Neural progenitor cell (in vitro differentiated cells): ENCODE measurements around the gene BRD2. TPM values are rescaled to one million over a fixed set of nuclear protein-coding genes. Genes with fewer than 3 reads are reported as not detected.

Experiments used
- DNase-seq: peaks from one replicate; pipeline ENCODE4 v3.0.0-alpha.2; 2016; ENCODE audit warnings: low spot score
- H2AFZ ChIP-seq: fragments of 200-600 bp; sonication (generic); replicated peaks from 2 replicates; pipeline ENCODE4 v1.6.1; 2016; ENCODE audit warnings: antibody characterized with exemption
- H3F3A ChIP-seq: fragments of 200-600 bp; sonication (generic); 2 replicates; pipeline ENCODE4 v1.6.1; 2016; ENCODE audit warnings: antibody characterized with exemption, low read depth
- H3K27ac ChIP-seq: fragments of 200-600 bp; sonication (generic); 2 replicates; pipeline ENCODE4 v1.5.1; 2016; ENCODE audit warnings: mild to moderate bottlenecking
- H3K27me3 ChIP-seq: fragments of 200-600 bp; sonication (generic); 2 replicates; pipeline ENCODE4 v1.6.1; 2016; ENCODE audit warnings: mild to moderate bottlenecking, moderate library complexity
- H3K36me3 ChIP-seq: fragments of 200-600 bp; sonication (generic); 2 replicates; pipeline ENCODE4 v1.5.1; 2016
- H3K4me1 ChIP-seq: fragments of 200-600 bp; sonication (generic); 2 replicates; pipeline ENCODE4 v1.6.1; 2016; ENCODE audit warnings: mixed run types
- H3K4me2 ChIP-seq: fragments of 200-600 bp; sonication (generic); 2 replicates; pipeline ENCODE4 v1.6.1; 2016
- H3K4me3 ChIP-seq: fragments of 200-600 bp; sonication (generic); 2 replicates; pipeline ENCODE4 v1.5.1; 2016
- H3K79me2 ChIP-seq: fragments of 200-600 bp; sonication (generic); 2 replicates; pipeline ENCODE4 v1.6.1; 2016; ENCODE audit warnings: low read depth
- H3K9ac ChIP-seq: fragments of 200-600 bp; sonication (generic); 2 replicates; pipeline ENCODE4 v1.6.1; 2016
- H3K9me3 ChIP-seq: fragments of 200-600 bp; sonication (generic); 2 replicates; pipeline ENCODE4 v1.5.1; 2016; ENCODE audit warnings: low read depth
- H4K20me1 ChIP-seq: fragments of 200-600 bp; sonication (generic); 2 replicates; pipeline ENCODE4 v1.6.1; 2016; ENCODE audit warnings: low read depth
- H3K27ac Mint-ChIP-seq: 3 replicates; pipeline ENCODE4 v1.8.0; 2021; ENCODE audit warnings: mixed read lengths
- H3K27me3 Mint-ChIP-seq: 2 replicates; pipeline ENCODE4 v1.8.0; 2022; ENCODE audit warnings: low read depth, mild to moderate bottlenecking, inconsistent platforms, moderate library complexity, mixed read lengths; ENCODE audit not compliant: insufficient read depth
- H3K36me3 Mint-ChIP-seq: 3 replicates; pipeline ENCODE4 v1.8.0; 2021; ENCODE audit warnings: mixed read lengths
- H3K4me1 Mint-ChIP-seq: 3 replicates; pipeline ENCODE4 v1.8.0; 2021; ENCODE audit warnings: mixed read lengths
- H3K4me3 Mint-ChIP-seq: 3 replicates; pipeline ENCODE4 v1.8.0; 2021; ENCODE audit warnings: mild to moderate bottlenecking, moderate library complexity, mixed read lengths
- H3K9me3 Mint-ChIP-seq: 3 replicates; pipeline ENCODE4 v1.8.0; 2020; ENCODE audit warnings: mixed read lengths
- EZH2 ChIP-seq: fragments of 200-600 bp; sonication (generic); IDR thresholded peaks from 2 replicates; pipeline ENCODE4 v1.6.1; 2017; ENCODE audit warnings: antibody characterized with exemption, mild to moderate bottlenecking, moderate library complexity
- EZH2phosphoT487 ChIP-seq: fragments of 200-600 bp; sonication (generic); IDR thresholded peaks from 2 replicates; pipeline ENCODE4 v1.6.1; 2017; ENCODE audit warnings: antibody characterized with exemption
- total RNA-seq: library from RNA; depleted of rRNA; stranded (reverse); fragments of >200 nt; gene quantifications from 2 replicates; pipeline ENCODE4 v1.2.3, GENCODE V29; 2015; ENCODE audit warnings: low replicate concordance
- TF ChIP-seq, protein P1 (sequence below): fragments of 200-600 bp; sonication (generic); IDR thresholded peaks from 2 replicates; pipeline ENCODE4 v1.5.1; 2017; ENCODE audit warnings: antibody characterized with exemption, mild to moderate bottlenecking

Gene BRD2
- total RNA-seq, 1 donor from 2014 or later = 202 TPM

DNA sequence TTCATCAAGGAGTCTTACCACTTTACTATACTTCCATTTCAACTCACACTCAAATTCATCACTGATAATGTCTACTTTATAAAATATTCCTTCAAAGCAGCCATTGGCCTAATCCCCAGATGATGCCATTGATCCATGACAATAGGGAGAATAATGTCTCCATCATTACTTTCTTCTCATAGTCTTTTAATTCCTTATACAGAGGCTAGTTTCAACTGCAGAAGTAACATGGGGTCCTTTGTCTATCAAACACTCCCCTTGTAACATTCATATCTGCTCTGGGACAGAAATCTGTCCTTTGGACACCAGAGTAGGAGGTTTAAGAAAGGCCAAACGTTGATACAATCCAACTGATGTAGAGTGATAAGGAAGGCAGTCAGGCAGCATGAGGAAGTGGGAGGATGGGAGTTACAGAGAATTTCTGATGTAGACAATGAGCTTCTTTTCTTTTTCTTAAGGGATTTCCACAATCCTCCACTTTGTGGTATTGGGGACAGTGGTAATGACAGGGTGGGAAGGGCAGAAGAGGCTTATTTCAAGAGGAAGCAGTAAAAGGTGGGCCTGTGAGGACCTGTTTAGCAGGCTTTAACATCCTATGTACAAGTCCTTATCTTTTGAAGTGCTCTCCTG, 59.9 kb downstream of the BRD2 start:
- H3F3A ChIP-seq = no peaks in the 10 kb centered on the region
- no peak overlapping the region for H3K27ac ChIP-seq
- no peaks in the 10 kb centered on the region for H3K9me3 ChIP-seq
- no peak overlapping the region for H3K9ac ChIP-seq
- no peaks in the 10 kb centered on the region for H3K79me2 ChIP-seq
- no peak for DNase-seq
- H3K27me3 Mint-ChIP-seq = peaks cover 2% of the 10 kb centered on the region
- peaks cover 17% of the 10 kb centered on the region for H3K27me3 ChIP-seq
- no peak overlapping the region for H2AFZ ChIP-seq
- no peak overlapping the region for H3K4me2 ChIP-seq
- H3K4me1 Mint-ChIP-seq = no peaks in the 10 kb centered on the region
- no peaks in the 10 kb centered on the region for H3K36me3 Mint-ChIP-seq
- H3K4me3 Mint-ChIP-seq = no peak overlapping the region
- H3K4me3 ChIP-seq = no peak overlapping the region
- no peaks in the 10 kb centered on the region for H3K36me3 ChIP-seq
- no peak for TF ChIP-seq EZH2phosphoT487
- TF ChIP-seq EZH2 = no peak
- TF ChIP-seq, protein P1, sequence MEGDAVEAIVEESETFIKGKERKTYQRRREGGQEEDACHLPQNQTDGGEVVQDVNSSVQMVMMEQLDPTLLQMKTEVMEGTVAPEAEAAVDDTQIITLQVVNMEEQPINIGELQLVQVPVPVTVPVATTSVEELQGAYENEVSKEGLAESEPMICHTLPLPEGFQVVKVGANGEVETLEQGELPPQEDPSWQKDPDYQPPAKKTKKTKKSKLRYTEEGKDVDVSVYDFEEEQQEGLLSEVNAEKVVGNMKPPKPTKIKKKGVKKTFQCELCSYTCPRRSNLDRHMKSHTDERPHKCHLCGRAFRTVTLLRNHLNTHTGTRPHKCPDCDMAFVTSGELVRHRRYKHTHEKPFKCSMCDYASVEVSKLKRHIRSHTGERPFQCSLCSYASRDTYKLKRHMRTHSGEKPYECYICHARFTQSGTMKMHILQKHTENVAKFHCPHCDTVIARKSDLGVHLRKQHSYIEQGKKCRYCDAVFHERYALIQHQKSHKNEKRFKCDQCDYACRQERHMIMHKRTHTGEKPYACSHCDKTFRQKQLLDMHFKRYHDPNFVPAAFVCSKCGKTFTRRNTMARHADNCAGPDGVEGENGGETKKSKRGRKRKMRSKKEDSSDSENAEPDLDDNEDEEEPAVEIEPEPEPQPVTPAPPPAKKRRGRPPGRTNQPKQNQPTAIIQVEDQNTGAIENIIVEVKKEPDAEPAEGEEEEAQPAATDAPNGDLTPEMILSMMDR = no peak
- H3K9me3 Mint-ChIP-seq = no peaks in the 10 kb centered on the region
- H3K4me1 ChIP-seq = no peaks in the 10 kb centered on the region
- no peaks in the 10 kb centered on the region for H4K20me1 ChIP-seq
- no peak overlapping the region for H3K27ac Mint-ChIP-seq

DNA sequence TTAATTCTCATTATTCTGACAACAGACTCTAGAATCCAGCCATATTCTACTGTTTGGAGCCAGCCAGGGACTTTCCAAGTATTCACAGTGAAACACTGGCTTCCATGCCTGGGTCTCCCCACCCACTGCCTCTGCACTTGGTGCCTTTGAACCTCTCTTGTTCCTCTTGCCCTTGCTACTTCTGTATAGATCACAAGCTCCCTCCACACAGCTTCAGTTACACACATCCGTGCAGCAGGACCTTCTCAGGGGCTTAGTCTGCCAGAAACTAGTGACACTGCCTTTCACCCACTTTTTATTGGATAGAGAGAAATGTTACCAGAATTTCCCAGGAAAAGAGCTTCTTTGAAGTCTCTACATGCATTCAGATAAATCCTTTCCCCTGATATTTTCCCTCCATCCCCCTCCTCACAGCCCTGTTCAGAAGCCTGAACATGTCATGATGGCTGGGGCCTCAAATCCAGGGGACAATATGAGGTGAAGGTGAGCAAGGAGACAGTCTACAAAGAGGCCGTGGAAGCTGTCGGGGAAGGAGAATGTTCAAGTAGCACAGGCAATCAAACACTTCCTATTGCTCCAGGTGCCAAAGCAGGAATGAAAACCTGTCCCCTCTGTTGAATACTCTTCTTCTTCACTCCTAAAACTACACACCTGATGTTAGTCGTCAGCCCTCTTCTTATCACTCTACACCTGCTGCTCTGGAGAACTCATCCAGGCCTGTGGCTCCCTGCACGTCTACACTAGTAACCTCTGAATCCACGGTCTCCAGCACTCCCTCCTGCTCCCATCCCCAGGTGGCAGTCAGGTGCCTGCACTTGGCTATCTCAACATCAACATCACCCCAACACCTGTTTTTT, 61.2 kb downstream of the BRD2 start:
- Mint-ChIP-seq H3K27me3 (peaks cover 2% of the 10 kb centered on the region), H3K27ac (no peak overlapping the region), H3K9me3 (peaks cover 1% of the 10 kb centered on the region), H3K4me3 (no peak overlapping the region), H3K36me3 (no peaks in the 10 kb centered on the region), H3K4me1 (no peaks in the 10 kb centered on the region)
- Histone ChIP-seq H3K9me3 (no peaks in the 10 kb centered on the region), H3K27ac (no peak overlapping the region), H3K4me1 (no peaks in the 10 kb centered on the region), H3K79me2 (no peaks in the 10 kb centered on the region), H3F3A (no peaks in the 10 kb centered on the region), H3K9ac (no peak overlapping the region), H3K4me3 (no peak overlapping the region), H3K36me3 (no peaks in the 10 kb centered on the region), H4K20me1 (no peaks in the 10 kb centered on the region), H3K27me3 (peaks cover 17% of the 10 kb centered on the region), H2AFZ (no peak overlapping the region), H3K4me2 (no peak overlapping the region)
- TF ChIP-seq, protein P1 = no peak
- no peak for TF ChIP-seq EZH2phosphoT487
- TF ChIP-seq EZH2 = no peak
- no peak for DNase-seq

DNA sequence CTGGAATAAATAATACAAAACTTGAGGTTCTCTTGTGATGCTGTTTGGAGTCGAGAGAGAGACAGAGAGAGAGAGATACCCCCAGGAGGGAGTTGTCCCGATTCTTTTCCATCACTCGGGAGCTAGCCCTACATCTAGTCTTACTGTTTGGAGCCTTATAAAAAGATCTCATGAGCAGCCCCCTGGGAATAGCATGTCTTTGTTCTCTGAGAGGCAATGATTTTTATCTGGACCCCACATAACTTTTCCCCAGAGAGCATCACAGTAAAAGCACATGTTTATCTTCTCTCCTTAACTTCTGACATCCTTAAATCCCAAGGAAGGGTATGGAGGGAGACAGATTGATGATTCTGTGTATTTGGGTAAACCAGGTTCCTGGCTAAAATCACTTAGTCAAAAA, 61.9 kb downstream of the BRD2 start:
- H3K4me3 ChIP-seq = no peak overlapping the region
- H3K4me3 Mint-ChIP-seq = no peak overlapping the region
- no peaks in the 10 kb centered on the region for H3K4me1 ChIP-seq
- peaks cover 2% of the 10 kb centered on the region for H3K36me3 Mint-ChIP-seq
- H3K9me3 Mint-ChIP-seq = peaks cover 3% of the 10 kb centered on the region
- H3K4me2 ChIP-seq = no peak overlapping the region
- peaks cover 2% of the 10 kb centered on the region for H3K27me3 Mint-ChIP-seq
- no peaks in the 10 kb centered on the region for H3K79me2 ChIP-seq
- H3K27ac Mint-ChIP-seq = no peak overlapping the region
- H3K9me3 ChIP-seq = no peaks in the 10 kb centered on the region
- H3K27ac ChIP-seq = no peak overlapping the region
- no peak overlapping the region for H3K9ac ChIP-seq
- TF ChIP-seq EZH2phosphoT487 (no peak), EZH2 (no peak)
- TF ChIP-seq, protein P1 = no peak
- H3K36me3 ChIP-seq = no peaks in the 10 kb centered on the region
- H2AFZ ChIP-seq = no peak overlapping the region
- H3F3A ChIP-seq = no peaks in the 10 kb centered on the region
- no peaks in the 10 kb centered on the region for H3K4me1 Mint-ChIP-seq
- no peaks in the 10 kb centered on the region for H4K20me1 ChIP-seq
- DNase-seq = no peak
- peaks cover 14% of the 10 kb centered on the region for H3K27me3 ChIP-seq

Other genes with a start within 250 kb of the BRD2 start
- gene HLA-DQA2, start 227.2 kb upstream of the BRD2 start, total RNA-seq = not detected in 2 replicates
- gene HLA-DQB2, start 205.1 kb upstream of the BRD2 start, total RNA-seq = not detected in 2 replicates
- gene HLA-DOB, start 151.6 kb upstream of the BRD2 start, total RNA-seq = 2.6 TPM in 1 of 2 replicates, not detected in the other
- gene TAP2, start 129.9 kb upstream of the BRD2 start, total RNA-seq = 2.8 and 2.9 TPM in 2 replicates
- 2.0 and 2.2 TPM in 2 replicates for gene PSMB8, start 124.5 kb upstream of the BRD2 start, total RNA-seq
- 6.2 and 6.5 TPM in 2 replicates for gene TAP1, start 114.9 kb upstream of the BRD2 start, total RNA-seq
- not detected in 2 replicates for gene PSMB9, start 114.4 kb upstream of the BRD2 start, total RNA-seq
- 4.3 and 4.5 TPM in 2 replicates for gene HLA-DMB, start 27.6 kb upstream of the BRD2 start, total RNA-seq
- gene HLA-DMA, start 15.5 kb upstream of the BRD2 start, total RNA-seq = 5.1 and 11.9 TPM in 2 replicates
- 38.0 and 52.2 TPM in 2 replicates for gene HLA-DOA, start 41.0 kb downstream of the BRD2 start, total RNA-seq
- 1.5 and 2.8 TPM in 2 replicates for gene HLA-DPA1, start 105.1 kb downstream of the BRD2 start, total RNA-seq
- gene HLA-DPB1, start 107.4 kb downstream of the BRD2 start, total RNA-seq = 8.0 and 23.3 TPM in 2 replicates
- gene COL11A2, start 223.9 kb downstream of the BRD2 start, total RNA-seq = 0.49 and 0.99 TPM in 2 replicates
- 10.2 and 21.7 TPM in 2 replicates for gene RXRB, start 232.1 kb downstream of the BRD2 start, total RNA-seq
- 40.8 and 59.2 TPM in 2 replicates for gene SLC39A7, start 232.3 kb downstream of the BRD2 start, total RNA-seq
- 4.8 and 9.5 TPM in 2 replicates for gene HSD17B8, start 236.1 kb downstream of the BRD2 start, total RNA-seq
- 12.1 and 20.2 TPM in 2 replicates for gene RING1, start 239.9 kb downstream of the BRD2 start, total RNA-seq